Measurements from ENCODE around the gene OTUB2.
A peak's percentile ranks its signal among the peaks of the same experiment; 100 is the strongest.

Gene OTUB2

GRCh38 chr14:94034886-94035285 lies 8.7 kb downstream of the OTUB2 start:
- Mint-ChIP-seq H3K4me1 (peaks cover 3% of the 10 kb centered on the region), H3K27ac (no peak overlapping the region), H3K27me3 (peaks cover 3% of the 10 kb centered on the region), H3K4me3 (no peak overlapping the region), H3K9me3 (no peaks in the 10 kb centered on the region), H3K36me3 (no peaks in the 10 kb centered on the region)
- no peak for ATAC-seq (ENCODE audit: low read depth)
- DNase-seq (ENCODE audit: low spot score in 2 of 2), result no peak

- H3K4me1 Mint-ChIP-seq, result peaks cover 3% of the 10 kb centered on the region
- H3K27ac Mint-ChIP-seq, result no peak overlapping the region
- no peaks in the 10 kb centered on the region for H3K36me3 Mint-ChIP-seq
- no peak overlapping the region for H3K4me3 Mint-ChIP-seq
- ATAC-seq (ENCODE audit: low read depth) (peak; percentile 97), DNase-seq (ENCODE audit: low spot score in 2 of 2) (peak; percentile 74 to 81)
- H3K27me3 Mint-ChIP-seq, result peaks cover 3% of the 10 kb centered on the region
- H3K9me3 Mint-ChIP-seq, result no peaks in the 10 kb centered on the region
Measured at GRCh38 chr14:94036313-94037167, 10.4 kb downstream of the OTUB2 start.

GRCh38 chr14:94037954-94038353 lies 11.8 kb downstream of the OTUB2 start:
- ATAC-seq (ENCODE audit: low read depth) (no peak), DNase-seq (ENCODE audit: low spot score in 2 of 2) (no peak)
- H3K4me3 Mint-ChIP-seq, result no peak overlapping the region
- no peaks in the 10 kb centered on the region for H3K36me3 Mint-ChIP-seq
- no peaks in the 10 kb centered on the region for H3K9me3 Mint-ChIP-seq
- H3K27me3 Mint-ChIP-seq, result peaks cover 3% of the 10 kb centered on the region
- H3K27ac Mint-ChIP-seq, result no peak overlapping the region
- peaks cover 5% of the 10 kb centered on the region for H3K4me1 Mint-ChIP-seq

- H3K4me3 Mint-ChIP-seq, result no peak overlapping the region
- no peak overlapping the region for H3K27ac Mint-ChIP-seq
- DNase-seq (ENCODE audit: low spot score in 2 of 2) (no peak), ATAC-seq (ENCODE audit: low read depth) (no peak)
- H3K27me3 Mint-ChIP-seq, result peaks cover 3% of the 10 kb centered on the region
- H3K36me3 Mint-ChIP-seq, result no peaks in the 10 kb centered on the region
- peaks cover 5% of the 10 kb centered on the region for H3K4me1 Mint-ChIP-seq
- no peaks in the 10 kb centered on the region for H3K9me3 Mint-ChIP-seq
Measured at GRCh38 chr14:94038510-94038909, 12.4 kb downstream of the OTUB2 start.

- no peaks in the 10 kb centered on the region for H3K9me3 Mint-ChIP-seq
- peaks cover 3% of the 10 kb centered on the region for H3K27me3 Mint-ChIP-seq
- no peak overlapping the region for H3K27ac Mint-ChIP-seq
- DNase-seq (ENCODE audit: low spot score in 2 of 2) (no peak), ATAC-seq (ENCODE audit: low read depth) (no peak)
- H3K4me3 Mint-ChIP-seq, result no peak overlapping the region
- no peaks in the 10 kb centered on the region for H3K36me3 Mint-ChIP-seq
- peaks cover 5% of the 10 kb centered on the region for H3K4me1 Mint-ChIP-seq
Measured at GRCh38 chr14:94038921-94039629, 12.9 kb downstream of the OTUB2 start.

GRCh38 chr14:94040247-94040646 lies 14.1 kb downstream of the OTUB2 start:
- Mint-ChIP-seq H3K4me1 (peaks cover 5% of the 10 kb centered on the region), H3K27me3 (peaks cover 3% of the 10 kb centered on the region), H3K9me3 (no peaks in the 10 kb centered on the region), H3K27ac (no peak overlapping the region), H3K4me3 (no peak overlapping the region), H3K36me3 (peaks cover 3% of the 10 kb centered on the region)
- DNase-seq (ENCODE audit: low spot score in 2 of 2) (no peak), ATAC-seq (ENCODE audit: low read depth) (no peak)

- DNase-seq (ENCODE audit: low spot score in 2 of 2), result no peak
- ATAC-seq (ENCODE audit: low read depth), result no peak
- peaks cover 3% of the 10 kb centered on the region for H3K27me3 Mint-ChIP-seq
- H3K27ac Mint-ChIP-seq, result no peak overlapping the region
- H3K4me3 Mint-ChIP-seq, result no peak overlapping the region
- H3K4me1 Mint-ChIP-seq, result peaks cover 5% of the 10 kb centered on the region
- H3K36me3 Mint-ChIP-seq, result peaks cover 5% of the 10 kb centered on the region
- H3K9me3 Mint-ChIP-seq, result no peaks in the 10 kb centered on the region
Measured at GRCh38 chr14:94040796-94041195, 14.7 kb downstream of the OTUB2 start.

GRCh38 chr14:94041551-94042346 lies 15.6 kb downstream of the OTUB2 start:
- Mint-ChIP-seq H3K36me3 (peaks cover 5% of the 10 kb centered on the region), H3K27me3 (peaks cover under 1% of the 10 kb centered on the region), H3K4me1 (peaks cover 3% of the 10 kb centered on the region), H3K4me3 (no peak overlapping the region), H3K27ac (peak overlapping the region; percentile 15), H3K9me3 (no peaks in the 10 kb centered on the region)
- ATAC-seq (ENCODE audit: low read depth) (peak; percentile 7), DNase-seq (ENCODE audit: low spot score in 2 of 2) (no peak)

GRCh38 chr14:94042433-94043091 lies 16.4 kb downstream of the OTUB2 start:
- DNase-seq (ENCODE audit: low spot score in 2 of 2) (no peak), ATAC-seq (ENCODE audit: low read depth) (no peak)
- peak overlapping the region; percentile 15 for H3K27ac Mint-ChIP-seq
- H3K9me3 Mint-ChIP-seq, result no peaks in the 10 kb centered on the region
- H3K36me3 Mint-ChIP-seq, result peaks cover 5% of the 10 kb centered on the region
- H3K4me3 Mint-ChIP-seq, result no peak overlapping the region
- no peaks in the 10 kb centered on the region for H3K27me3 Mint-ChIP-seq
- H3K4me1 Mint-ChIP-seq, result peaks cover 2% of the 10 kb centered on the region

- H3K4me1 Mint-ChIP-seq, result peaks cover 2% of the 10 kb centered on the region
- no peaks in the 10 kb centered on the region for H3K9me3 Mint-ChIP-seq
- ATAC-seq (ENCODE audit: low read depth) (no peak), DNase-seq (ENCODE audit: low spot score in 2 of 2) (no peak)
- no peak overlapping the region for H3K27ac Mint-ChIP-seq
- H3K36me3 Mint-ChIP-seq, result peaks cover 10% of the 10 kb centered on the region
- no peak overlapping the region for H3K4me3 Mint-ChIP-seq
- no peaks in the 10 kb centered on the region for H3K27me3 Mint-ChIP-seq
Measured at GRCh38 chr14:94043111-94043755, 17.1 kb downstream of the OTUB2 start.

- Mint-ChIP-seq H3K4me3 (no peak overlapping the region), H3K9me3 (no peaks in the 10 kb centered on the region), H3K4me1 (peaks cover 2% of the 10 kb centered on the region), H3K36me3 (peaks cover 10% of the 10 kb centered on the region), H3K27ac (peak overlapping the region; percentile 6), H3K27me3 (no peaks in the 10 kb centered on the region)
- ATAC-seq (ENCODE audit: low read depth), result peak; percentile 14
- no peak for DNase-seq (ENCODE audit: low spot score in 2 of 2)
Measured at GRCh38 chr14:94043756-94044475, 17.8 kb downstream of the OTUB2 start.

- H3K27ac Mint-ChIP-seq, result no peak overlapping the region
- peaks cover 2% of the 10 kb centered on the region for H3K4me1 Mint-ChIP-seq
- no peaks in the 10 kb centered on the region for H3K9me3 Mint-ChIP-seq
- H3K36me3 Mint-ChIP-seq, result peaks cover 10% of the 10 kb centered on the region
- DNase-seq (ENCODE audit: low spot score in 2 of 2), result no peak
- no peaks in the 10 kb centered on the region for H3K27me3 Mint-ChIP-seq
- no peak overlapping the region for H3K4me3 Mint-ChIP-seq
- ATAC-seq (ENCODE audit: low read depth), result no peak
Measured at GRCh38 chr14:94044476-94045091, 18.4 kb downstream of the OTUB2 start.
